K562 treated with DMSO at 1 percent for 48 hours (cell line): ENCODE measurements around the gene ARMCX2. TPM values are rescaled to one million over a fixed set of nuclear protein-coding genes. Genes with fewer than 3 reads are reported as not detected.

ENCODE experiments used
- total RNA-seq: library from RNA; unstranded; fragments of 300-600 nt; gene quantifications from 2 replicates; pipeline ENCODE4 v1.2.3, GENCODE V29; 2022; ENCODE audit warnings: low replicate concordance; ENCODE audit errors: extremely low read depth

Gene ARMCX2
- not detected in 2 replicates for total RNA-seq

GRCh38 chrX:101659601-101660063, at the start of gene ARMCX2:
TSS of gene ARMCX2 (minus strand) at chrX:101659850. CDS start at chrX:101657588, 2,262 bp downstream.

GRCh38 chrX:101617211-101618191, 42.1 kb downstream of the ARMCX2 start, which contains the start of gene ARMCX6:
TSS of gene ARMCX6 (minus strand) at chrX:101618000. CDS start at chrX:101616620, 1,380 bp downstream.

Other genes with a start within 250 kb of the ARMCX2 start
- not detected in 2 replicates for gene ARMCX4, start 174.4 kb downstream of the ARMCX2 start, total RNA-seq
- not detected in 2 replicates for gene ARMCX1, start 109.3 kb downstream of the ARMCX2 start, total RNA-seq
- not detected in 2 replicates for gene ARMCX6, start 41.9 kb downstream of the ARMCX2 start, total RNA-seq
- gene ARMCX3, start 36.7 kb downstream of the ARMCX2 start, total RNA-seq, result not detected in 2 replicates